HG03378 (cell line): ENCODE measurements around the gene SRBD1.
A peak's percentile ranks its signal among the peaks of the same experiment; 100 is the strongest.

Source experiments
- ATAC-seq: cut with Tn5 transposase; IDR thresholded peaks from one replicate; pipeline ENCODE4 v1.9.1; 2021; ENCODE audit warnings: mild to moderate bottlenecking, moderate library complexity; ENCODE audit not compliant: unreplicated experiment

The SRBD1 gene

DNA sequence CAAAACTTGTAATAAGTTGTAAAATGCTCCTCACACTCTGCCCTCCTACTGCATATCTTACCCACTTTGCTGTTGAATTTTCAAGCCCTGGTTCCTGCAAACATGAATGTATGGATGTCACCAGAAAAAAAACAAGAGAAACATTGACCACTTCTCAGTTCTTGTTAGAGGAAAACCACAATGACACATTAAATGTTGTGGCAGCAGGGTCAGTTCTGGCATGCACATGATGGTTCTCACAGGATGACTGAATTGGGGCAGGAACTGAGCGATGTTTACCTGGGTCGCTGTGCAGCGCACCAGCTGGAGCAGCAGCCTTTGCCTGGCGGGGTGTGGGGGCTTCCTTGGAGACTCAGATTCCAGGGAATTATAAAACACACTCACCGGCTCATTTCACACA lies 26.4 kb upstream of the SRBD1 start:
- ATAC-seq = peak; percentile 79

- ATAC-seq = no peak
Observed at GRCh38 chr2:45636008-45636407, 24.9 kb upstream of the SRBD1 start.

DNA sequence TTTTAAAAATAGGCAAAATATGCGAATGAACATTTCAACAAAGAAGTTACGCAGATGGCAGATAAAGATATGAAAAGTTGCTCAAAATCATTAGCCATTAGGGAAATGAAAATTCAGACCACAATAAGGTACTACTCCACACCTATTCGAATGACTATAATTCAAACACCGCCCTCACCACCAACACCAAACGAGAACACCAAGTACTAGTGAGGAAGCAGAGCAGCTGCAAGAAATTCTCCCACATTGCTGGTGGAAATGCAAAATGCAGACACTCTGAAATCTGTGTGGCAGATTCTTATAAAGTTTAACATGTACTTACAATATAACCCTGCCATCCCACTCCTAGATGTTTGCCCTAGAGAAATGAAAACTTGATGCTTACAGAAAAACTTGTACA lies 23.2 kb upstream of the SRBD1 start:
- ATAC-seq = no peak

DNA sequence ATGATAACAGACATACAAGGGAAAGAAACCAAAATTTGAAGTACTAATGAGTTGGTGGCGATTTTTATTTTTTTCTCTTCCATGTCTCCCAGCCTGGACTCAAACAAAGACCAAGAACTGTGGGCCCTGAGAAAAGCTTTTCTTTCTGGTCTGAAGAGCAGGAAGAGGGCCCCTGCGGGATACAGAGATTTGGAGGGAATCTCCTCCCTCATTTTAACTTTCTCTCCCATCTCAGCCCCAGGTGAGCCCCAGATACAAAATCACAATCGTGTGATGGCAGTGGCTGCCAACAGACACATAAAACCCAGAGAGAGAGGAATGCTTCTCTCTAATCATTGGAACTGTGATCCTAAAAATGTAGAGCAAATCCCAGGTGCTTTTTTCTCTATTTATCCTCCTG lies 20.9 kb upstream of the SRBD1 start:
- ATAC-seq = no peak

- ATAC-seq = no peak
Observed at GRCh38 chr2:45631319-45631718, 20.3 kb upstream of the SRBD1 start.

- ATAC-seq = no peak
Observed at GRCh38 chr2:45629971-45630370, 18.9 kb upstream of the SRBD1 start.

- ATAC-seq = no peak
Observed at GRCh38 chr2:45627911-45628310, 16.8 kb upstream of the SRBD1 start.

GRCh38 chr2:45626387-45627221 lies 15.5 kb upstream of the SRBD1 start:
- ATAC-seq = no peak

- no peak for ATAC-seq
Observed at GRCh38 chr2:45625824-45626223, 14.8 kb upstream of the SRBD1 start.

GRCh38 chr2:45623098-45623497 lies 12.0 kb upstream of the SRBD1 start:
- ATAC-seq = no peak

DNA sequence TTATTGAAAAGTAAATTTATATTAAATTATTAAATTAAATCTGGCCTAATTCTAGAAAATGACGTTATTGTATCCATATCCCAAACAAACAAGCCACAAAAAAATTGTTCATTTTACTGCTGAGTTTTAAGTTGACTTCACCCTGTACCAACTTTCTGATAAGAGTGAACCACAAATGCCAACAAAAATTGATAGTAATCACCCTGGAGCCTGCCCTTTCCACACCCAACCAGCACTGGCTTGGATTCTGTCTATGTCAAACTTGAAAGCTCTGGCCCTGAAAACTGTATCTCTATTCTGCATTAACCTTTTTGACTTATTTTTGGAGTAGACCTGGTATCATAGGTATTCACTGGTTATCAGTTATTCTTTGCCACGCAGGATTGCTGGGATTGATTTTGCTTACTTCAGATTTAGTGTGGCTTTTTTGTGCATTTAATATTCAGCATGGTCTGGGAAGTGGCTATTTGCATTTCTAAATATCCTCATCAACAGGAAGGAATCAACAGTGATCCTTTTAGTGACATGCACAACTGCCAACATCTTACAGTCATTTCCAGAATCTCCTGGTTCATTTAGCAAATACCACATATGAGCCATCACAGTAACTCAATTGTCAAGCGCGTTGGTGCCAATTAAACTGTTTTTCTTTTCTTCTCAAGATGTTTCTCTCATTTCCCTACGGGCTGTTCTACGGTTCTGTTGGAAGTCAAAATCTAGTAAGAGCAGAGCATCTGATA lies 11.4 kb upstream of the SRBD1 start:
- no peak for ATAC-seq

DNA sequence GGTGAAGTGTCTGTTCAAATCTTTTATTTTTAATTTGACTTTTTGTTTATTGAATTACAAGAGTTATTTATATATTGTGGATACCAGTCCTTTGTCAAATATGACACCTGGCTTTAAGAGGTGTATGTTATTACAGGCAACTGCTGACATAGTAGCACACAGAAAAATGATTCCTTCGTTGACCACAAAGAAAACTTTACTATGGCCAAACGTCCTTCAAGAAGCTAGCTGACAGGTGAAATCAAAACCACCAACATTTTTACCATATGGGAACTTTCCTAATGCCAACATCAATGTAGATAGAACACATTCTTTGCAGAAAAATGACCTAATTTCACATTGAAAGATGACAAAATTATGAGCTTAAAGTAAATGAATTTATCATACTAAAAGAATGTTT lies 6.4 kb upstream of the SRBD1 start:
- ATAC-seq = no peak

DNA sequence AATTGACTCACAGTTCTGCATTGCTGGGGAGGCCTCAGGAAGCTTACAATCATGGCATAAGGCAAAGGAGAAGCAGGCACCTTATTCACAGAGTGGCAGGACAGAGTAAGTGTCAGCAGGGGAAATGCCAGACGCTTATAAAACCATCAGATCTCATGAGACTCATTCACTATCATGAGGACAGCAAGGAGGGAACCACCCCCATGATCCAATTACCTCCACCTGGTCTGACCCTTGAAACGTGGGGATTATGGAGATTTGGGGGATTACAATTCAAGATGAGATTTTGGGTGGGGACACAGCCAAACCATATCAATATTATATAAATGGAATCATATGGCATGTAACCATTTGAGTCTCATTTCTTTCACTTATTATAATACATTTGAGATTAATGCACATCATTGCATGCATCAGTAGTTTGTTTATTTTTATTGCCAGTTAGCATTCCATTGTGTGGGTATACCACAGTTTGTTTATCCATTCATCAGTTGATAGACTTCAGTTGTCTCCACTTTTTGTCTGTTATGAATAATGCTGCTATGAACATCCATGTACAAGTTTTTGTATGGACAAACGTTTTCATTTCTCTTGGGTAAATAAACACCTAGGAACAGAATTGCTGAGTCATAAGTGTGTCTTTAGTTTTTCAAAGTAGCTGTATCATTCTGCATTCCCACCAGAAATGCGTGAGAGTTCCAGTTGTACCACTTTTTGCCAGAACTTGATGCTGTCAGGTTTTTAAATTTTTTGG lies 5.8 kb upstream of the SRBD1 start:
- ATAC-seq = no peak

DNA sequence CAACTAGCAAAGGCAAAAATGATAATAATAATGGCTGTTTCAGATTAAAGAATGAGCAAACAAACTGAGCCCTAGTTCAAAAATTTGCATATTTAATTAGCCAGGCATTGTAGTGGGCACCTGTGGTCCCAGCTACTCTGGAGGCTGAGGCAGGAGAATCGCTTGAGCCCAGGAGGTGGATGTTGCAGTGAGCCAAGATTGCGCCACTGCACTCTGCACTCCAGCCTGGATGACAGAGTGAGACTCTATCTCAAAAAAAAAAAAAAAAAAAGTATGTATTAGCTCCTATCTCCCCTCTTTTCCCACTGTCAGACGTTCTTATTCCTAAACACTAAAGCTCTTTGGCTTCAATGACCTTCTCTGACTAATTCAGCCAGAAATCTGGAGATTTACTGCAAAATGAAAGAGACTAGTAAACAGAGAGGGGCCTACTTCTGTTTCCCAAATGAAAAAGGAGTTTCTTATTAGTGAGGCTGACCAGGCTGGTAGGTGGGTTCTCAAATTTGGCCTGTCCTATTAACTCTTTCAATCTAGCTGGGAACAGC lies 3.9 kb upstream of the SRBD1 start:
- ATAC-seq = no peak

GRCh38 chr2:45614330-45614729 lies 3.3 kb upstream of the SRBD1 start:
- ATAC-seq = no peak

DNA sequence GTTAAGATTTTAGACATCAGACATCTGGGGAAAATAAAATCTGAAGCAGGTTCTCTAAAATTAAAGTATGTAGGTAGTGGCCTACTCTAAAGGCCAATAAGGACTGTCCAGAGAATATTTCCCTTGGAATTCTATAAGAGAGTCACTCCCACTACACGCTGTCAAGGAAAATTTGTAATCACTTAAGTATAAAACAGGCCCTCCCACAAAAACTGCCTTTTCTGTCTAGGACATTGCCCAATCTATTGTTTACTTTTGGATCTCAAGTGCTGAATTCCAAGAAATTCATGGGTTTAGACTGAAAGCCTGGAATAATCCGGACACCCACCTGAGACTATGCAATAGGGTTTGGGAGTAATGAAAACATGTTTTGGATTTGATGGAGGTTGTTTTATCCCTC lies 1.7 kb upstream of the SRBD1 start:
- ATAC-seq = no peak

GRCh38 chr2:45612285-45612684 lies 1.2 kb upstream of the SRBD1 start:
- ATAC-seq = no peak

GRCh38 chr2:45610281-45611019 lies 617 bp downstream of the SRBD1 start:
- peak; percentile 44 for ATAC-seq

- no peak for ATAC-seq
Observed at GRCh38 chr2:45607701-45608100, 3.4 kb downstream of the SRBD1 start.

DNA sequence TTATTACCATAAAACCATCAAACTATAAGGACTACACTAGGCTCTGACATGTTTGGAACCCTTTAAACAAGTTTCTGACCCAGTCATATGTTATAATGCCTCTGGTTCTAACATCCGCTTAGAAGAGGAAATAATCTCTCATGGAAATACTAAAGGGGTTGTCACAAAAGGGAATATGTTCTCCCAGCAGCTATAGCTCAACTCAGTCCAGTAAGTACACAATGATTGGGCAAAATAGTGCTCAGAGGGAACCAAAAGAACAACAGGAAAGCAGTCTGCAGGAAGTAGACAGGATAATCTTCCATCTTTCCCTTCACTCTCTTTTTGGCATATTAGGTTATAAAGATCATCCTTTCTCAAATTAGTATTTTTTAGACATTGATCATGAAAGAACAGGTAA lies 4.3 kb downstream of the SRBD1 start:
- ATAC-seq = no peak

- ATAC-seq = no peak
Observed at GRCh38 chr2:45605116-45605515, 6.0 kb downstream of the SRBD1 start.
